ENCODE measurements around the gene QSOX1. TPM values are rescaled to one million over a fixed set of nuclear protein-coding genes. Genes with fewer than 3 reads are reported as not detected.
A peak's percentile ranks its signal among the peaks of the same experiment; 100 is the strongest.

QSOX1 gene
- total and polyA plus RNA-seq, 4 donors = 170 to 537 (median 256) TPM

DNA sequence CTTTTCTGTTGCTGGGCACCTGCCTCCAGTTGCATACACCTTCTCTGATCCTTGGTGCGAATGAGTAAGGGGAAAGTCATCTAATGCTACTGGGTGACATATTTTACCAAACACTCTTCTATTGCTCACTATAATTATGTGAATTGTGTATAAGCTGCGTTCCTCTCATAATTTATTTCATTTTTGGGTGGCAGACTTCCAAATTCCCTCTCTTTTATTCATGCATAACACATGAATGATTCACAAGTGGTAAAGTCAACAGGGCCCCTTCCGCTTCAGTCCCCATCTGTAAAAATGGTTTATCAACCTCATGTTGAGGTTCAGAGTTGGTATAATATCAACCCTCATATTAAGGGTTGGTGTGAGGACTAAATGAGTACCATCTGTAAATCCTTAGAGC, 3.2 kb upstream of the QSOX1 start:
- WGBS, 2 donors = 55 to 74% methylated on average over 3 of the region's 3 CpGs
- no peak overlapping the region for H3K9ac ChIP-seq (ENCODE audit: insufficient read depth in 1 of 2, low read length in 2 of 2)
- TF ChIP-seq, protein P1, sequence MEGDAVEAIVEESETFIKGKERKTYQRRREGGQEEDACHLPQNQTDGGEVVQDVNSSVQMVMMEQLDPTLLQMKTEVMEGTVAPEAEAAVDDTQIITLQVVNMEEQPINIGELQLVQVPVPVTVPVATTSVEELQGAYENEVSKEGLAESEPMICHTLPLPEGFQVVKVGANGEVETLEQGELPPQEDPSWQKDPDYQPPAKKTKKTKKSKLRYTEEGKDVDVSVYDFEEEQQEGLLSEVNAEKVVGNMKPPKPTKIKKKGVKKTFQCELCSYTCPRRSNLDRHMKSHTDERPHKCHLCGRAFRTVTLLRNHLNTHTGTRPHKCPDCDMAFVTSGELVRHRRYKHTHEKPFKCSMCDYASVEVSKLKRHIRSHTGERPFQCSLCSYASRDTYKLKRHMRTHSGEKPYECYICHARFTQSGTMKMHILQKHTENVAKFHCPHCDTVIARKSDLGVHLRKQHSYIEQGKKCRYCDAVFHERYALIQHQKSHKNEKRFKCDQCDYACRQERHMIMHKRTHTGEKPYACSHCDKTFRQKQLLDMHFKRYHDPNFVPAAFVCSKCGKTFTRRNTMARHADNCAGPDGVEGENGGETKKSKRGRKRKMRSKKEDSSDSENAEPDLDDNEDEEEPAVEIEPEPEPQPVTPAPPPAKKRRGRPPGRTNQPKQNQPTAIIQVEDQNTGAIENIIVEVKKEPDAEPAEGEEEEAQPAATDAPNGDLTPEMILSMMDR (IDR thresholded peaks at IDR 0.05; ENCODE audit: control extremely low read depth, extremely low read depth) = no peak
- no peaks in the 10 kb centered on the region for H3K27me3 ChIP-seq (ENCODE audit: control insufficient read depth in 3 of 3, insufficient read depth in 3 of 3, low read length in 2 of 3)
- ATAC-seq (ENCODE audit: insufficient read depth, low FRiP score) (no peak), DNase-seq (peak in 2 of 3 donors; percentile 29 to 53)
- H3K9me3 ChIP-seq (ENCODE audit: control insufficient read depth in 4 of 4, insufficient read depth in 3 of 4, low read length in 3 of 4) = no peaks in the 10 kb centered on the region
- H3K4me3 ChIP-seq = no peak overlapping the region
- no peaks in the 10 kb centered on the region for H3K36me3 ChIP-seq (ENCODE audit: control insufficient read depth in 4 of 4, insufficient read depth in 4 of 4, low read length in 4 of 4)
- no peak overlapping the region for H3K27ac ChIP-seq (ENCODE audit: low read depth in 1 of 2, low read length in 1 of 2)
- H3K4me1 ChIP-seq (ENCODE audit: control insufficient read depth in 5 of 5, insufficient read depth in 5 of 5, low read length in 5 of 5) = peaks cover 0 to 23% (median 11%) of the 10 kb centered on the region in 5 donors

DNA sequence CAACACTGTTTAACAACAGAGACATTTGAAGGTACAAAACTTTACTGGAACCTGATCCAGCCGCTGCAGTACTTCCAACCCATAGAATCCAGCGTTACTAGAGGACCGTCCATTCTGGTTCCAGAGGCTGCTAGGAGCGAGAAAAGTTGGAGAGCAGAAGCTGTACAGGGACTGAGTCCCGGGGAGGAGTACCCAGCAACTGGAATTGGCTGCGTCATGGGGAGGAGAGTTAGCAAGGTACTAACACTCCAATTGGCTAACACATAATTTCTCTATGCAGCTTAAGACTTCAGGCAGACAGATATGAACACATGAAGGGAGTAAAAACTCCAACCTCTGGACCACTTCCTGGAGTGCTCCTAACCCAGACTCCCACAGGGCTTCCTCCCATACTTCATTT, 2.1 kb upstream of the QSOX1 start:
- no peak for DNase-seq
- H3K36me3 ChIP-seq (ENCODE audit: control insufficient read depth in 4 of 4, insufficient read depth in 4 of 4, low read length in 4 of 4) = no peaks in the 10 kb centered on the region
- H3K27ac ChIP-seq (ENCODE audit: low read depth in 1 of 2, low read length in 1 of 2) = no peak overlapping the region
- H3K9ac ChIP-seq (ENCODE audit: insufficient read depth in 1 of 2, low read length in 2 of 2) = no peak overlapping the region
- H3K27me3 ChIP-seq (ENCODE audit: control insufficient read depth in 3 of 3, insufficient read depth in 3 of 3, low read length in 2 of 3) = no peaks in the 10 kb centered on the region
- TF ChIP-seq, protein P1 (IDR thresholded peaks at IDR 0.05; ENCODE audit: control extremely low read depth, extremely low read depth) = no peak
- 84 to 98% methylated on average over 6 of the region's 6 CpGs for WGBS, 2 donors
- H3K4me3 ChIP-seq = no peak overlapping the region
- peaks cover 2 to 34% (median 15%) of the 10 kb centered on the region in 5 donors for H3K4me1 ChIP-seq (ENCODE audit: control insufficient read depth in 5 of 5, insufficient read depth in 5 of 5, low read length in 5 of 5)
- ATAC-seq (ENCODE audit: insufficient read depth, low FRiP score) = no peak
- no peaks in the 10 kb centered on the region for H3K9me3 ChIP-seq (ENCODE audit: control insufficient read depth in 4 of 4, insufficient read depth in 3 of 4, low read length in 3 of 4)

DNA sequence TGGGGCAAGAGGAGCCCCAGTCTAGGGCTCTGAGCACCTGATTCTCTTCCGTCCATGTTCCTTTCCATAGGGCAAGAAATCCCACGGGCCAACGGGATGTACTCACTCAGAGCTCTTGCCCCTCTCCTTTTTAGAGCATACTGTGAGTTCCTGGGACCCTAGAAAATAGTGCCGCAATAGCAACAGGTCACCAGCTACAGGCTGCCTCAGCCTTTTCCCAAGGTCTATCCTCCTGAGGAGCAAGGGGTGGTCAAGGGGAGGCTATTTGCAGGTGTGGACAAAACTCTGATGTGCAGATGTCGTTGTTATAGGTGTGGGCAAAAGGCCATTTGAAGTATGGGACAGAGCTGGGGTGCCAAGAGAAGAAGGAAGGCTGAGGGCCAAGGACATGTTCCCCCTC, 1.6 kb upstream of the QSOX1 start:
- Histone ChIP-seq H3K4me1 (ENCODE audit: control insufficient read depth in 5 of 5, insufficient read depth in 5 of 5, low read length in 5 of 5) (peaks cover 2 to 38% (median 16%) of the 10 kb centered on the region in 5 donors), H3K9me3 (ENCODE audit: control insufficient read depth in 4 of 4, insufficient read depth in 3 of 4, low read length in 3 of 4) (no peaks in the 10 kb centered on the region), H3K36me3 (ENCODE audit: control insufficient read depth in 4 of 4, insufficient read depth in 4 of 4, low read length in 4 of 4) (peaks cover 0 to under 1% (median 0%) of the 10 kb centered on the region in 4 donors), H3K27me3 (ENCODE audit: control insufficient read depth in 3 of 3, insufficient read depth in 3 of 3, low read length in 2 of 3) (no peaks in the 10 kb centered on the region), H3K27ac (ENCODE audit: low read depth in 1 of 2, low read length in 1 of 2) (no peak overlapping the region), H3K9ac (ENCODE audit: insufficient read depth in 1 of 2, low read length in 2 of 2) (no peak overlapping the region), H3K4me3 (no peak overlapping the region)
- ATAC-seq (ENCODE audit: insufficient read depth, low FRiP score) (no peak), DNase-seq (no peak)
- TF ChIP-seq, protein P1 (IDR thresholded peaks at IDR 0.05; ENCODE audit: control extremely low read depth, extremely low read depth) = no peak
- WGBS, 2 donors = 92 to 95% methylated on average over 5 of the region's 5 CpGs

DNA sequence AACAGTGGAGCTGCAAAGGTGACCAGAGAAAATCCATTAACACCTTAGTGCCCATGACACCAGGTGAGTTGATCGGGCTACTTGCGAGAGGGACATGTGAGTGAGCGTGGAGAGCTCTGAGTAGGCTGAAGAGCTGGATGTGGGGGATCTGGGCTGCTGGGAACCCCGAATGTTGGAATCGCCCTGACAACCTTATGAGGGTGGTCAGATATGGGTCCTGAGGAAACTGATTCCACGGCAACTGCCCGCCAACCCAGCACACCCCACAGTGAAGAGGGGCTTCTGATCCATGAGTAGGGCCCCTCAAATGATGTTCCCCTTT, 705 bp upstream of the QSOX1 start:
- ATAC-seq (ENCODE audit: insufficient read depth, low FRiP score) = no peak
- H3K9ac ChIP-seq (ENCODE audit: insufficient read depth in 1 of 2, low read length in 2 of 2) = peak overlapping the region; percentile 91 to 96
- 8 to 13% methylated on average over 7 of the region's 7 CpGs for WGBS, 2 donors
- H3K36me3 ChIP-seq (ENCODE audit: control insufficient read depth in 4 of 4, insufficient read depth in 4 of 4, low read length in 4 of 4) = peaks cover 0 to 6% (median 0%) of the 10 kb centered on the region in 4 donors
- TF ChIP-seq, protein P1 (IDR thresholded peaks at IDR 0.05; ENCODE audit: control extremely low read depth, extremely low read depth) = no peak
- no peaks in the 10 kb centered on the region for H3K27me3 ChIP-seq (ENCODE audit: control insufficient read depth in 3 of 3, insufficient read depth in 3 of 3, low read length in 2 of 3)
- H3K4me3 ChIP-seq = peak overlapping the region; percentile 75
- H3K27ac ChIP-seq (ENCODE audit: low read depth in 1 of 2, low read length in 1 of 2) = peak overlapping the region; percentile 87 to 92
- DNase-seq = no peak
- no peaks in the 10 kb centered on the region for H3K9me3 ChIP-seq (ENCODE audit: control insufficient read depth in 4 of 4, insufficient read depth in 3 of 4, low read length in 3 of 4)
- peaks cover 2 to 47% (median 20%) of the 10 kb centered on the region in 5 donors for H3K4me1 ChIP-seq (ENCODE audit: control insufficient read depth in 5 of 5, insufficient read depth in 5 of 5, low read length in 5 of 5)

Measured in lung (tissue), 12 donors.